Mesodermal cell (in vitro differentiated cells): Measurements from ENCODE around the gene APOBEC3A.
"Not testable (repeated sequence)": the region's sequence is repeated elsewhere in the genome, so short reads cannot be mapped to it uniquely, and the experiment has no call there.

Source experiments
- H3K27ac ChIP-seq: 2 replicates; pipeline ENCODE4 v1.7.0; 2013; ENCODE audit warnings: mild to moderate bottlenecking, low read depth, low read length, moderate library complexity; ENCODE audit not compliant: severe bottlenecking
- H3K36me3 ChIP-seq: 2 replicates; pipeline ENCODE4 v1.7.1; 2013; ENCODE audit warnings: mild to moderate bottlenecking, low read length, moderate library complexity; ENCODE audit not compliant: control insufficient read depth, insufficient read depth
- H3K4me1 ChIP-seq: one replicate; pipeline ENCODE4 v1.7.1; 2013; ENCODE audit warnings: mild to moderate bottlenecking, low read length; ENCODE audit not compliant: insufficient read depth, control insufficient read depth, poor library complexity, severe bottlenecking
- H3K4me3 ChIP-seq: 2 replicates; pipeline ENCODE4 v1.7.0; 2013; ENCODE audit warnings: low read length, control low read depth, mild to moderate bottlenecking; ENCODE audit not compliant: insufficient read depth, poor library complexity, severe bottlenecking; ENCODE audit errors: extremely low read depth
- H3K9me3 ChIP-seq: 2 replicates; pipeline ENCODE4 v1.7.1; 2013; ENCODE audit warnings: mild to moderate bottlenecking, low read length, moderate library complexity; ENCODE audit not compliant: control insufficient read depth
- WGBS, 2 experiments: methylation state at CpG; one replicate each; pipeline ENCODE4 v1.1.5; 2013; ENCODE audit warnings: missing lambda C conversion rate in 2 of 2; ENCODE audit not compliant: insufficient coverage in 2 of 2; 5-methylcytosine and 5-hydroxymethylcytosine counted together

Gene APOBEC3A

GRCh38 chr22:39007177-39007576 is 49.8 kb downstream of the APOBEC3A start:
- no peaks in the 10 kb centered on the region for H3K9me3 ChIP-seq
- H3K27ac ChIP-seq: no peak overlapping the region
- no peak overlapping the region for H3K4me3 ChIP-seq
- 100% methylated on average over 2 of the region's 5 CpGs; no CpG with 5 or more reads in 1 of the 2 experiments for WGBS, 2 experiments
- H3K4me1 ChIP-seq: no peaks in the 10 kb centered on the region
- no peaks in the 10 kb centered on the region for H3K36me3 ChIP-seq

- not testable (repeated sequence) for H3K4me3 ChIP-seq, H3K27ac ChIP-seq, H3K9me3 ChIP-seq, H3K36me3 ChIP-seq, H3K4me1 ChIP-seq
- WGBS, 2 experiments: 92 to 98% methylated on average over 6 of the region's 8 CpGs
Measured at GRCh38 chr22:39008271-39008850, 51.0 kb downstream of the APOBEC3A start.

- Histone ChIP-seq H3K4me1 (peaks cover 13% of the 10 kb centered on the region), H3K27ac (no peak overlapping the region), H3K36me3 (no peaks in the 10 kb centered on the region), H3K4me3 (no peak overlapping the region), H3K9me3 (no peaks in the 10 kb centered on the region)
- WGBS, 2 experiments: 88 to 92% methylated on average over 10 to 13 of the region's 15 CpGs
Measured at GRCh38 chr22:39010946-39011345, 53.5 kb downstream of the APOBEC3A start.
